Fibroblast of upper back skin (primary cell): ENCODE measurements around the gene LILRB2.
"Not testable (repeated sequence)": the region's sequence is repeated elsewhere in the genome, so short reads cannot be mapped to it uniquely, and the experiment has no call there.

Source experiments
- DNase-seq: peaks from one replicate; pipeline ENCODE4 v3.0.0-alpha.2; 2013

Gene LILRB2

GRCh38 chr19:54271106-54271505, 9.8 kb downstream of the LILRB2 start:
- no peak for DNase-seq

GRCh38 chr19:54268936-54269335, 12.0 kb downstream of the LILRB2 start:
- no peak for DNase-seq

- DNase-seq: peak; percentile 59
Observed at GRCh38 chr19:54266133-54266532, 14.8 kb downstream of the LILRB2 start.

GRCh38 chr19:54262470-54262869, 18.4 kb downstream of the LILRB2 start:
- no peak for DNase-seq

- DNase-seq: no peak
Observed at GRCh38 chr19:54262066-54262465, 18.8 kb downstream of the LILRB2 start.

GRCh38 chr19:54257116-54257480, 23.8 kb downstream of the LILRB2 start, which contains the start of gene LILRB5:
Gene LILRB5, minus strand, starts transcription at chr19:54257273. Its CDS starts 80 bp downstream, at chr19:54257193.
- DNase-seq: no peak

GRCh38 chr19:54256250-54257115, 24.4 kb downstream of the LILRB2 start:
- DNase-seq: no peak

- DNase-seq: no peak
Observed at GRCh38 chr19:54255105-54255775, 25.7 kb downstream of the LILRB2 start.

GRCh38 chr19:54254195-54254906, 26.6 kb downstream of the LILRB2 start:
- DNase-seq: no peak

- no peak for DNase-seq
Observed at GRCh38 chr19:54253331-54254194, 27.3 kb downstream of the LILRB2 start.

- DNase-seq: no peak
Observed at GRCh38 chr19:54252845-54253244, 28.1 kb downstream of the LILRB2 start.

- no peak for DNase-seq
Observed at GRCh38 chr19:54252243-54252642, 28.7 kb downstream of the LILRB2 start.

GRCh38 chr19:54248016-54248601, 32.8 kb downstream of the LILRB2 start:
- DNase-seq: peak; percentile 13

- no peak for DNase-seq
Observed at GRCh38 chr19:54247106-54247930, 33.6 kb downstream of the LILRB2 start.

- no peak for DNase-seq
Observed at GRCh38 chr19:54245936-54246335, 35.0 kb downstream of the LILRB2 start.

- DNase-seq: not testable (repeated sequence)
Observed at GRCh38 chr19:54243809-54244208, 37.1 kb downstream of the LILRB2 start.

- DNase-seq: not testable (repeated sequence)
Observed at GRCh38 chr19:54242646-54243045, 38.3 kb downstream of the LILRB2 start, which contains the start of gene LILRA6. Gene LILRA6, minus strand, starts transcription at chr19:54242790.

GRCh38 chr19:54242234-54242633, 38.7 kb downstream of the LILRB2 start:
- DNase-seq: not testable (repeated sequence)

GRCh38 chr19:54240372-54241336, 40.3 kb downstream of the LILRB2 start:
- not testable (repeated sequence) for DNase-seq
